NCI-H226 (cell line): ENCODE measurements around the gene C1orf56.

Experiments
- DNase-seq: peaks from one replicate; pipeline ENCODE4 v3.0.0-alpha.2; 2015

C1orf56 gene

DNA sequence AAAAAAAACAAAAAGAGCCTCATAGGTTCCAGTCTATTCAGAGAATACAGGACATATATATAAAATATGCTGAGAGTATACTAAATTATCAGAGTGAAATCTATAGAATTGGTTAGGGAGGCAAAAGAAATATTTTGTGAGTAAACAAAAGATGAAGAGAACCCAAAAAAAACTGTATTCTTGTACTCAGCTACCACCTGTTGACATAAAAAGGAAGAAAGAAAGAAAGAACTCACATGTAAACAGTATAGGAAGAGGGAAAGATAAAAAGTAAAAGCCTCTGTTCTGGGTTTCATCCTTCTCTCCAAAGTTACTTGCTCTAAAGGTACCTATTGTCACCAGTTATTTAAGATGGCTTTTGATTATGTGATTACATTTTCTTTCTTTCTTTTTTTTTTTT lies 21.1 kb upstream of the C1orf56 start:
- no peak for DNase-seq

DNA sequence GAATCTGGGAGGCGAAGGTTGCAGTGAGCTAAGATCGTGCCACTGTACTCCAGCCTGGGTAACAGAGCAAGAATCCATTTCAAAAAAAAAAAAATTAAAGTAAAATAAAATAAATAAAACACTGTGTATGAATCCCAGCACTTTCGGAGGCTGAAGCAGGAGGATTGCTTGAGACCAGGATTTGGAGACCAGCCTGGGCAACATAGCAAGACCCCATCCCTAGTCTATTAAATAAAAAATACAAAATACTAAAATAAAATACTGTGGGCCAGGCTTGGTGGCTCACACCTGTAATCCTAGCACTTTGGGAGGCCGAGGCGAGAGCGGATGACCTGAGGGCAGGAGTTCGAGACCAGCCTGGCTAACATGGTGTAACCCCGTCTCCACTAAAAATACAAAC lies 15.4 kb upstream of the C1orf56 start:
- no peak for DNase-seq

GRCh38 chr1:151035167-151035566 lies 12.4 kb upstream of the C1orf56 start:
- no peak for DNase-seq

- DNase-seq = no peak
These were observed 11.2 kb upstream of the C1orf56 start, which contains the start of gene BNIPL for GRCh38 chr1:151036356-151036755. BNIPL (plus strand) TSS chr1:151036586; CDS start chr1:151036726, 140 bp downstream.

GRCh38 chr1:151037032-151037431 lies 10.5 kb upstream of the C1orf56 start:
- DNase-seq = no peak

DNA sequence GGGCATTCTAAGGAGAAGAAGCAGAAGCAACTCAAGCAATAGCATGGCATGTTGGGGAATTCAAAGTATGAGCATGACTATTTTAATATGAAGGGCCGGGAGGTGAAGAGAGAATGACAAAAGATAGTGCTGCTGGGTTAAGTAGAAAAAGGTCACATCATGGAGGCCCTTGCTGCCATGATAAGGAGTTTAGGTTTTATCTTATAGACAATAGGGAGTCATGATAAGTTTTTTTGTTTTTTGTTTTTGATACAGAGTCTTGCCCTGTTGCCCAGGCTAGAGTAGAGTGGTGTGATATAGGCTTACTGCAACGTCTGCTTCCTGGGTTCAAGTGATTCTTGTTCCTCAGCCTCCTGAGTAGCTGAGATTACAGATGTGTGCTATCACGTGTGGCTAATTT lies 8.0 kb upstream of the C1orf56 start:
- DNase-seq = no peak

GRCh38 chr1:151043163-151043562 lies 4.4 kb upstream of the C1orf56 start:
- DNase-seq = no peak

DNA sequence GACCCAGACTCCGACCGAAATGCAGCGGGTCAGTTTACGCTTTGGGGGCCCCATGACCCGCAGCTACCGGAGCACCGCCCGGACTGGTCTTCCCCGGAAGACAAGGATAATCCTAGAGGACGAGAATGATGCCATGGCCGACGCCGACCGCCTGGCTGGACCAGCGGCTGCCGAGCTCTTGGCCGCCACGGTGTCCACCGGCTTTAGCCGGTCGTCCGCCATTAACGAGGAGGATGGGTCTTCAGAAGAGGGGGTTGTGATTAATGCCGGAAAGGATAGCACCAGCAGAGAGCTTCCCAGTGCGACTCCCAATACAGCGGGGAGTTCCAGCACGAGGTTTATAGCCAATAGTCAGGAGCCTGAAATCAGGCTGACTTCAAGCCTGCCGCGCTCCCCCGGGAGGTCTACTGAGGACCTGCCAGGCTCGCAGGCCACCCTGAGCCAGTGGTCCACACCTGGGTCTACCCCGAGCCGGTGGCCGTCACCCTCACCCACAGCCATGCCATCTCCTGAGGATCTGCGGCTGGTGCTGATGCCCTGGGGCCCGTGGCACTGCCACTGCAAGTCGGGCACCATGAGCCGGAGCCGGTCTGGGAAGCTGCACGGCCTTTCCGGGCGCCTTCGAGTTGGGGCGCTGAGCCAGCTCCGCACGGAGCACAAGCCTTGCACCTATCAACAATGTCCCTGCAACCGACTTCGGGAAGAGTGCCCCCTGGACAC lies 534 bp downstream of the C1orf56 start:
- DNase-seq = peak; percentile 48

DNA sequence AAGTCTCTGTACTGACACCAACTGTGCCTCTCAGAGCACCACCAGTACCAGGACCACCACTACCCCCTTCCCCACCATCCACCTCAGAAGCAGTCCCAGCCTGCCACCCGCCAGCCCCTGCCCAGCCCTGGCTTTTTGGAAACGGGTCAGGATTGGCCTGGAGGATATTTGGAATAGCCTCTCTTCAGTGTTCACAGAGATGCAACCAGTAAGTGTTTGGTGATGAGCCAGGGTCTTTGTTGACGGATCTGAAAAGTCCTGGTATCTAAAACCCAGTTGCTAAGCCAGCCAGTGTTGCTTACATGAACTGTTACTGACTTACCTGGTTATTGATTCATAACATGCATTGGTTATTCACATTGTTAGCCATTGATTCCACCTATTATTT lies 1.1 kb downstream of the C1orf56 start:
- DNase-seq = no peak

- no peak for DNase-seq
These were observed 1.9 kb downstream of the C1orf56 start for GRCh38 chr1:151049458-151049857.

DNA sequence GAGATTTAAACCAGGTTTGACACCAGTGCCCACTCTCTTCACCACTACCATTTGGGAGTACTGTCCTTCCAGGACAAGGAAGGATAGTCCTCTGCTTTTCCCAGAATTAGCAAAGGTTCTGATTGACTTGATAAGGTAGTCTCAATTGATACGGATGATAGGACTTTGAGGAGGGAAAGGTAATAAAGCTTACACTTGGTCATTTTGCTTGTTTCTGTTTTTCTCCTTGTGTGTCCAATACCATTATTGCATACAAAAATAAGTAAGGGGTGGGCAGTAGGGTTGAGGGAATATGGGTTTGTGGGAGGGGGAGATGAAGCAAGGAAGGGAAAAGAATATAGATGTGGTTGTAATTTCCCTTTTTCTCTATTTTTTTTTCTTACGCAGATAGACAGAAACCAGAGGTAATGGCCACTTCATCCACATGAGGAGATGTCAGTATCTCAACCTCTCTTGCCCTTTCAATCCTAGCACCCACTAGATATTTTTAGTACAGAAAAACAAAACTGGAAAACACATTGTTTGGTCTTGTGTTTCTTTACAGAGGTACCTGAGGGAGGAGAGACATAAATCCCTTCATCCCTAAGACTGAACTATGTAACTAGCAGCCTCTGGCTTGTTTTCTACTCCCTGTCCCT lies 2.6 kb downstream of the C1orf56 start:
- no peak for DNase-seq

DNA sequence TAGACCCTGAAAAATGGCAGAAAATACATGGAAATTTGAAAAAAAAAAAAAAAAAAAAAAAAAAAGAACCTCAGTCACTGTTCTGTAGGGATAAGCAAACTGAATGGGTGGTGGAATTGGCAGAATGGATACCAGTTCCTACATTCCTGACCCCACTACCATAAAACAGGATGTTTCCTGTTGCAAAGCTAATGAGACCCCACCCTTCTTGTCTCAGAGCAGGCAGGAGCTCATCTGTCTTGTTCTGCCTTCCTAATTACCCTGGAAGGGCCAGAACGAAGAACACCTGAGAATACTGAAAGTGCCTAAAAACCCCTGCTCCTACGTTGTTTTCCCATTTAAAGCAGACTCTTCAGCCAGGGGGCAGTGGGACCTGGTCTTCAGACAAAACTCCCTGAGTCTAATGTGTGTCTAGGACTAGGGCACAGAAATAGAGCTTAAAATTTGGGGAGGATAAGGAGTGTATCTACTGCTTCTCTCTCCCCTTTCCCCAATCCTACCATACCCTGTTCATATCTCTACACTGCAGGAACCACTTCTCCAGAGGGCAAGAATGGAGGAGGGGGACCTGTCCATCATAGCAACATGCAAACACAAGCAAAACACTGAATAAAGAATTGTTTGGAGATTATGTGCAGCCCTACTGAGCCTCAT lies 3.9 kb downstream of the C1orf56 start:
- DNase-seq = no peak

DNA sequence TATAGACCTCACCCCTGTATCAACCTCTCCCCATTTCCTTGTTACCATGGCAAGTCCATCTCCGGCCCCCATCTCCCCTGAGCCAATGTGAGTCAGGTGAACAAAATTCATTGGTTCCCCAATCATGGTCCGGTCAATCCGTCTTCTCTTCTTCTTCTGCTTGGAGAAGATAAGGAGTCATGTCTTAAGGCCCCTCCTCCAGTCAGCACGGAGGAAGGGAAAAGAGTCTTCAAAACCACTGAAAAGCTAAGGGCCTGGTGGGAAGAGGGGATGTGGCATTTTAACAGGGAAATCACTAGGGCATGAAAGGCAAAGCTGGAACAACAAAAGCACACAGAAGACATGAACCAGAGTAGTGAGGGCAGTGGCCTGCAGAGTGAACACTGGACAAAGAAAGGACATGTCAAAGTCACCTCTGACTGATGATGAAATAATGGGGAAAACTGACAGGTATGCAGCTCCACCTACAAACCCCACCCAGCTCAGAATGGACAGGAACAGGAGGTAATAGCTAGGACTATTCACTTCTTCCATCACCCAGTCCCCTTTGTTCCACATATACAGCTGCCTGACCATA lies 7.5 kb downstream of the C1orf56 start:
- no peak for DNase-seq

DNA sequence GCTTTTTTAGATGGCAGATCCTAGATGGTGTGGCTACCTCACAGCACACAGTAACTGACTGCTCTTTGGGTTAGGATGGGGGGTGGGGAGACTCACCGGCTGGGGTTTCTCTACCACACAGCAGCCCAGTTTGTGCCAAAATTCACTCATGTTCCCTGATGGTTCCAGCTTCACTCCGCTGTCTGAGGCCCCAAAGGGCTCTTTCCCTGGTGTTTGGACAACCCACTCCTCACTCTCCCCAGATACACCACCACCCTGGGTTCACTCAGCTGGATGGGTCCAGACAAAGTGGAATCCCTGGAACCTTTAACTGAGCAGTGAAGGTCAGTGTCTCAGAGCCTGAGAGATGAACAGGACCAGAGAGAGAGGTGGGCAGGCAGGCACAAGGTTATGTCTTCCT lies 8.0 kb downstream of the C1orf56 start:
- DNase-seq = no peak

DNA sequence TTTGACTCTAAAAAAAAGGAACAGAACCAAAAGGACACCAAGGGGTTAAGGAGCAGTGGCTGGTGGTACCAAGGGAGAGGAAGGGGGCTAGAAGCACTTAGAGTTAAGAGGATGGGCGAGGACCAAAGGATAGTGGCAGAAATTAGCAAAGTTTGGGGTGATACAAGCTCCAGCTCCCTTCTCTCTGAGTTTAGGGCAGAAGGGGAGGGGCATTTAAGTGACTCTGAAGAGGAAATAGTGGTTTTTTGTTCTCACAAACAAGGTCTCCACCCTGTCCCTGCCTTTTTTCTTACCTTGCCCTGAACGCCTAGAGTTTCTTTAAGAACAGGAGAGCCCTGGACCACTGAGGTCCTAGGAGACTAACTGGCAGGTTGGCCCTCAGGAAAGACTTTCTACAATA lies 8.6 kb downstream of the C1orf56 start:
- DNase-seq = no peak

DNA sequence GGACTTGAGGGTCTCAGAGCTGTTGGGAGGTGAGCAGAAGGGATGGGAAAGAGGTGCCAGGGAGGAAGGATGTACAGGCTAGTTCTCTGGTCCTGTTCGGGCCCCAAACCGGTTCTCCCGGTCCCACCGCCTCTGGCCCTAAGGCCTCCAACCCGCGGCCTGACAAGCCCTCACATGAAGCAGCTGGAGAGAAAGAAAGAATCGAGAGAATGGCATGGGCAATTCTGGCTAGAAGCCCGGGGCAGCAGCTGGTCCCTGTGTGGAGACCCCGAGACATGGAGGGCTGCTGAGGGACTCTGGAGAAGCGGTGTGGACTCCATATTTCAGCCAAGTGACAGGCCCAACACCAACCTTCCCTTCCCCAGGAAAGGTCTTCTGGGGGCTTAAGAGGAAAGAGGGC lies 11.1 kb downstream of the C1orf56 start:
- DNase-seq = no peak

- DNase-seq = peak; percentile 82
These were observed 11.8 kb downstream of the C1orf56 start, which contains the start of gene CDC42SE1 for GRCh38 chr1:151059109-151060006. CDC42SE1 (minus strand) TSS chr1:151059622; CDS start chr1:151055730, 3,892 bp downstream.

DNA sequence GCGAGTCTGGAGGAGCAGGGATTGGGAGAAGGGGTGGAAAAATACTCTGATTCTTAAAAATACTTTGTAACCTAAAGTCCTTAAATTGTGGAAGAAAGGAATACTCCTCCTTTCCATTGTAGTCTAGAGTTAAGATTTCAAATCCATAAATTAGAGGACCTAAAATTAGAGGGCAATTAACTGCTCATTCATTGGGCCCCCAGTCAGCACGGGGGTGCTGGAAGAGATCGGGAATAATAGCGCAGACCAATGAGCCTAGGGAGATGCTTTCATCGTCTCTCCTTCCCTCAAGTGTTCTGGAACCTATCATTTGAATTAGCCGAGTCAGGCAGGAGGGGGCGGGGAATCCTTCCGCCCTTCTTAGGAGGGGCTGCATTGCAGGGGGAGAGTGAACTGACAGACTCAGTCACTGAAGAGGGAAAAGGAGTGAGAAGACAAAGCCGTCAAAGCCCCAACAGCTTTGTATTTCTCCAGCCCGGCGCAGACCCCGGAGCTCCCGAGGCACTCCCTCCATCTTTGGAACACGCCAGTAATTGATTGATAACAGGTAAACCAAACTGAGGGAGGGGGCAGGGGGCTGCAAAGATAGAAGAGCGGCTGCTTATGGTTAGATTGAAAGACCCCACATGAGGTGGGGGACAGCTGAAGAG lies 12.6 kb downstream of the C1orf56 start, which contains the start of gene MLLT11:
Gene MLLT11 (plus strand): TSS at position 391 of the 650 bp plus-strand sequence. CDS start 6,828 bp downstream, outside the sequence.
- DNase-seq = peak; percentile 17

GRCh38 chr1:151060657-151061421 lies 13.3 kb downstream of the C1orf56 start:
- no peak for DNase-seq

DNA sequence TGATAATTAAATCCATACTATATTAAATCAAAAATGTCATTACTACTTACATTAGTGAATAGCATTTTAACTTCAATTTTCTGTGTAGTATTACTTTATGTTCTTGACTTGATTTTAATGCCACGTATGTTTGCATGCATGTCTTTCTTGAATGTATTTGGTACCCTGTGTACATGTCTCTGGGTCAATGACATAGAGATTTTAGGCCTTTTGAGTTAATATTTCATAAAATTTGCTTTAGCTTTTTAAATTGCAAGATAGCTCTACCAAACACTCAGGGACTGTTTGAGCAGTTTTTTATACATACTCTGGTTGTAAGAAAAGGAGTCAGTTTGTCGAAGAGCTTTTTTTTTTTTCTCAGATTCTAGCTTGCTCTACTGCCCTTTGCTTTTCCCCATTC lies 14.2 kb downstream of the C1orf56 start:
- no peak for DNase-seq

- DNase-seq = peak; percentile 90
These were observed 15.3 kb downstream of the C1orf56 start for GRCh38 chr1:151062741-151063371.
